IMR-90 (cell line): ENCODE results near the gene RABGAP1. TPM values are rescaled to one million over a fixed set of nuclear protein-coding genes. Genes with fewer than 3 reads are reported as not detected.

Experiments used
- ATAC-seq: fragments of 200-7000 bp; cut with Tn5 transposase; 2 replicates; pipeline ENCODE4 v1.9.1; 2020; ENCODE audit warnings: low read depth, mild to moderate bottlenecking, moderate library complexity
- BruUV-seq: library from RNA; stranded (reverse); fragments of 400-500 nt; replicated peaks from 2 replicates; lab custom pipeline; 2021; lab: Mats Ljungman, UMichigan
- CTCF ChIA-PET: fragments of 300-600 bp; formaldehyde crosslinking; extraction: SDS; loops from one replicate; lab custom pipeline; 2021; ENCODE audit warnings: antibody characterized with exemption; lab: Yijun Ruan, JAX
- POLR2A ChIA-PET: fragments of 300-600 bp; sonication (Branson Sonifier 250); formaldehyde crosslinking; loops from one replicate; lab custom pipeline; 2022; ENCODE audit warnings: antibody characterized with exemption; ENCODE audit not compliant: unreplicated experiment; lab: Charles Lee
- DNase-seq: peaks from one replicate; pipeline ENCODE4 v3.0.0; 2013
- H2AFZ ChIP-seq: replicated peaks from 2 replicates; pipeline ENCODE3; 2013; ENCODE audit warnings: low read length, mild to moderate bottlenecking; ENCODE audit not compliant: poor library complexity
- H2AK5ac ChIP-seq: 2 replicates; pipeline ENCODE4 v1.6.1; 2013; ENCODE audit warnings: low read depth, low read length, inconsistent platforms
- H2AK9ac ChIP-seq: replicated peaks from 2 replicates; pipeline ENCODE3; 2013; ENCODE audit warnings: mild to moderate bottlenecking, low read depth, low read length, moderate library complexity; ENCODE audit not compliant: poor library complexity
- H2BK120ac ChIP-seq: 2 replicates; pipeline ENCODE4 v1.6.1; 2013; ENCODE audit warnings: low read depth, low read length, inconsistent platforms
- H2BK15ac ChIP-seq: 3 replicates; pipeline ENCODE4 v1.6.1; 2013; ENCODE audit warnings: low read depth, low read length, inconsistent platforms
- H2BK20ac ChIP-seq: 2 replicates; pipeline ENCODE4 v1.6.1; 2013; ENCODE audit warnings: low read depth, mild to moderate bottlenecking, inconsistent platforms, low read length, moderate library complexity
- H2BK5ac ChIP-seq: 2 replicates; pipeline ENCODE4 v1.6.1; 2013; ENCODE audit warnings: mild to moderate bottlenecking, low read depth, low read length, inconsistent platforms; ENCODE audit not compliant: poor library complexity, severe bottlenecking
- H3K14ac ChIP-seq: replicated peaks from 2 replicates; pipeline ENCODE4 v1.6.1; 2013; ENCODE audit warnings: low read depth, low read length, inconsistent platforms
- H3K18ac ChIP-seq: 2 replicates; pipeline ENCODE4 v1.6.1; 2013; ENCODE audit warnings: low read depth, low read length, control low read depth
- H3K23ac ChIP-seq: 2 replicates; pipeline ENCODE4 v1.6.1; 2013; ENCODE audit warnings: low read depth, low read length, inconsistent platforms
- H3K27ac ChIP-seq: 2 replicates; pipeline ENCODE4 v1.5.1; 2013; ENCODE audit warnings: mild to moderate bottlenecking, control low read depth, low read length; ENCODE audit not compliant: insufficient read depth
- H3K27me3 ChIP-seq: 2 replicates; pipeline ENCODE4 v1.6.1; 2013; ENCODE audit warnings: low read length; ENCODE audit not compliant: control insufficient read depth, insufficient read depth
- H3K36me3 ChIP-seq: 2 replicates; pipeline ENCODE4 v1.6.1; 2013; ENCODE audit warnings: low read length, mixed read lengths; ENCODE audit not compliant: control insufficient read depth, insufficient read depth
- H3K4ac ChIP-seq: 2 replicates; pipeline ENCODE4 v1.6.1; 2013; ENCODE audit warnings: low read depth, low read length, inconsistent platforms
- H3K4me1 ChIP-seq: 2 replicates; pipeline ENCODE4 v1.6.1; 2013; ENCODE audit warnings: low read length, mixed read lengths; ENCODE audit not compliant: control insufficient read depth, insufficient read depth
- H3K4me2 ChIP-seq: 2 replicates; pipeline ENCODE4 v1.6.1; 2013; ENCODE audit warnings: low read depth, mild to moderate bottlenecking, control low read depth, low read length, moderate library complexity
- H3K4me3 ChIP-seq: 2 replicates; pipeline ENCODE4 v1.5.1; 2013; ENCODE audit warnings: low read depth, mild to moderate bottlenecking, control low read depth, low read length, moderate library complexity; ENCODE audit not compliant: insufficient read depth
- H3K56ac ChIP-seq: 2 replicates; pipeline ENCODE4 v1.6.1; 2013; ENCODE audit warnings: low read length, inconsistent platforms; ENCODE audit not compliant: insufficient read depth; ENCODE audit errors: extremely low read depth
- H3K79me1 ChIP-seq, 2 experiments: 2 replicates each; pipeline ENCODE4 v1.6.1; 2013; ENCODE audit warnings: low read length in 2 of 2, inconsistent platforms in 1 of 2, low read depth in 1 of 2
- H3K9ac ChIP-seq: 2 replicates; pipeline ENCODE4 v1.6.1; 2013; ENCODE audit warnings: low read depth, low read length, control low read depth
- H3K9me1 ChIP-seq: 2 replicates; pipeline ENCODE4 v1.6.1; 2013; ENCODE audit warnings: low read length, inconsistent platforms; ENCODE audit not compliant: insufficient read depth
- H3K9me3 ChIP-seq: 2 replicates; pipeline ENCODE4 v1.6.1; 2013; ENCODE audit warnings: low read length; ENCODE audit not compliant: control insufficient read depth, insufficient read depth
- H4K20me1 ChIP-seq: 2 replicates; pipeline ENCODE4 v1.6.1; 2013; ENCODE audit warnings: low read length, inconsistent platforms; ENCODE audit not compliant: insufficient read depth
- H4K5ac ChIP-seq: 2 replicates; pipeline ENCODE4 v1.6.1; 2013; ENCODE audit warnings: mild to moderate bottlenecking, low read depth, low read length, control low read depth
- H4K8ac ChIP-seq, 2 experiments: 2 replicates each; pipeline ENCODE4 v1.6.1; 2013; ENCODE audit warnings: low read depth in 2 of 2, low read length in 2 of 2, control low read depth in 1 of 2, inconsistent platforms in 1 of 2
- H4K91ac ChIP-seq: 2 replicates; pipeline ENCODE4 v1.6.1; 2013; ENCODE audit warnings: low read depth, low read length, inconsistent platforms; ENCODE audit not compliant: insufficient read depth
- CEBPB ChIP-seq: IDR thresholded peaks from 2 replicates; pipeline ENCODE4 v1.6.1; 2012; ENCODE audit warnings: low read depth, low read length, improper control_type of control experiment
- FOS ChIP-seq: fragments of 150-350 bp; IDR thresholded peaks from 2 replicates; pipeline ENCODE4 v1.6.1; 2016; ENCODE audit warnings: low read depth, low read length
- MAFK ChIP-seq: IDR thresholded peaks from 2 replicates; pipeline ENCODE4 v1.6.1; 2012; ENCODE audit warnings: low read depth, low read length, improper control_type of control experiment
- MAZ ChIP-seq: IDR thresholded peaks from 2 replicates; pipeline ENCODE4 v1.6.1; 2012; ENCODE audit warnings: low read depth, mild to moderate bottlenecking, low read length, improper control_type of control experiment, moderate library complexity, borderline replicate concordance
- RAD21 ChIP-seq: IDR thresholded peaks from 2 replicates; pipeline ENCODE4 v1.6.1; 2012; ENCODE audit warnings: low read length, improper control_type of control experiment
- SMC3 ChIP-seq: fragments of 150-350 bp; IDR thresholded peaks from 2 replicates; pipeline ENCODE4 v1.6.1; 2016; ENCODE audit warnings: low read depth, mild to moderate bottlenecking, antibody characterized with exemption, low read length, moderate library complexity
- dilution Hi-C: fragments of 300-500 bp; cut with HindIII; formaldehyde crosslinking; loops from one replicate; pipeline ENCODE4 v1.14.3; 2018; ENCODE audit warnings: low sequenced_read_pairs; ENCODE audit not compliant: unreplicated experiment
- in situ Hi-C: fragments of 300-500 bp; cut with MboI; formaldehyde crosslinking; loops from 3 replicates; pipeline ENCODE4 v1.14.3; 2019; ENCODE audit warnings: low sequenced_read_pairs, inconsistent platforms, mixed read lengths
- intact Hi-C: fragments of 100-400 bp; cut with micrococcal nuclease; formaldehyde crosslinking; loops from 2 replicates; pipeline ENCODE4 v1.10.0; 2022
- polyA plus RNA-seq, 3 experiments: library from polyadenylated mRNA; depleted of rRNA; stranded (reverse); fragments of >200 nt; gene quantifications; 2 replicates each; pipeline ENCODE4 v1.2.3, GENCODE V29; 2012; ENCODE audit warnings: low replicate concordance in 1 of 3
- total RNA-seq: library from RNA; depleted of rRNA; stranded (reverse); fragments of >200 nt; gene quantifications from 2 replicates; pipeline ENCODE4 v1.2.3, GENCODE V29; 2012
- TF ChIP-seq, protein P1 (sequence below): fragments of 150-350 bp; IDR thresholded peaks from 2 replicates; pipeline ENCODE4 v1.6.1; 2017; ENCODE audit warnings: mild to moderate bottlenecking, antibody characterized with exemption, low read length, low read depth
- TF ChIP-seq, protein P2 (sequence below): conservative IDR thresholded peaks from 2 replicates; pipeline ENCODE4 v1.5.1; 2012; ENCODE audit warnings: mild to moderate bottlenecking, low read depth, low read length, improper control_type of control experiment

RABGAP1 gene
- total and polyA plus RNA-seq, 2 of the 4 experiments (the other 2 are of a cell fraction), result 20.0 to 53.9 TPM

DNA sequence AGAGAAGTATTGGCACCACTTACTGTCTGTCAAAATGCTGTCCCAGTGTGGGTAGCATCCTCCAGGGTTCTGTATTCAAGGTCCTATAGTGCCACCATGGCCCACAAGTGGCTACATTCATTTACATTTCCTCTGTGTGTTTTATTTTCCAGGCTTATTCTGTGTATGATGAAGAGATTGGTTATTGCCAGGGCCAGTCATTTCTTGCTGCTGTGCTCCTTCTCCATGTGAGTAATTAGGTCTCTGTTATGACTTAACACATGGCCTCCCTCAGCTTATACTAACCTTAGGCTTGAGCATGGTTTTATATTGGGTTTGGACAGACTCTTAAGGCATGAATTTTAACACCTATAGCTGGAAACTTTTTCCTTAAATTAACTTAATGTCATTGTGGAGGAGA, 129.4 kb downstream of the RABGAP1 start:
- dilution Hi-C loops, result no loop called here
- intact Hi-C loops, result no loop called here
- H2AFZ ChIP-seq, result no peak overlapping the region
- peaks cover 19% of the 10 kb centered on the region for H3K36me3 ChIP-seq
- H2BK20ac ChIP-seq, result peak overlapping the region; percentile 50
- no peaks in the 10 kb centered on the region for H3K9me3 ChIP-seq
- no peaks in the 10 kb centered on the region for H3K27me3 ChIP-seq
- peak overlapping the region; percentile 81 for H2BK120ac ChIP-seq
- H3K4me3 ChIP-seq, result no peak overlapping the region
- H3K56ac ChIP-seq, result no peak overlapping the region
- H3K27ac ChIP-seq, result peak overlapping the region; percentile 93; the same call in 1 of the 2 replicates
- peak overlapping the region; percentile 8; the same call in 1 of the 2 replicates for H3K23ac ChIP-seq
- H3K9ac ChIP-seq, result no peak overlapping the region
- TF ChIP-seq RAD21 (no peak), FOS (no peak), SMC3 (no peak), CEBPB (no peak), MAZ (no peak), MAFK (no peak)
- TF ChIP-seq, protein P1, sequence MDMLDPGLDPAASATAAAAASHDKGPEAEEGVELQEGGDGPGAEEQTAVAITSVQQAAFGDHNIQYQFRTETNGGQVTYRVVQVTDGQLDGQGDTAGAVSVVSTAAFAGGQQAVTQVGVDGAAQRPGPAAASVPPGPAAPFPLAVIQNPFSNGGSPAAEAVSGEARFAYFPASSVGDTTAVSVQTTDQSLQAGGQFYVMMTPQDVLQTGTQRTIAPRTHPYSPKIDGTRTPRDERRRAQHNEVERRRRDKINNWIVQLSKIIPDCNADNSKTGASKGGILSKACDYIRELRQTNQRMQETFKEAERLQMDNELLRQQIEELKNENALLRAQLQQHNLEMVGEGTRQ, result no peak
- TF ChIP-seq, protein P2, sequence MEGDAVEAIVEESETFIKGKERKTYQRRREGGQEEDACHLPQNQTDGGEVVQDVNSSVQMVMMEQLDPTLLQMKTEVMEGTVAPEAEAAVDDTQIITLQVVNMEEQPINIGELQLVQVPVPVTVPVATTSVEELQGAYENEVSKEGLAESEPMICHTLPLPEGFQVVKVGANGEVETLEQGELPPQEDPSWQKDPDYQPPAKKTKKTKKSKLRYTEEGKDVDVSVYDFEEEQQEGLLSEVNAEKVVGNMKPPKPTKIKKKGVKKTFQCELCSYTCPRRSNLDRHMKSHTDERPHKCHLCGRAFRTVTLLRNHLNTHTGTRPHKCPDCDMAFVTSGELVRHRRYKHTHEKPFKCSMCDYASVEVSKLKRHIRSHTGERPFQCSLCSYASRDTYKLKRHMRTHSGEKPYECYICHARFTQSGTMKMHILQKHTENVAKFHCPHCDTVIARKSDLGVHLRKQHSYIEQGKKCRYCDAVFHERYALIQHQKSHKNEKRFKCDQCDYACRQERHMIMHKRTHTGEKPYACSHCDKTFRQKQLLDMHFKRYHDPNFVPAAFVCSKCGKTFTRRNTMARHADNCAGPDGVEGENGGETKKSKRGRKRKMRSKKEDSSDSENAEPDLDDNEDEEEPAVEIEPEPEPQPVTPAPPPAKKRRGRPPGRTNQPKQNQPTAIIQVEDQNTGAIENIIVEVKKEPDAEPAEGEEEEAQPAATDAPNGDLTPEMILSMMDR, result no peak
- peak overlapping the region; percentile 27; the same call in 1 of the 2 replicates for H2AK5ac ChIP-seq
- no peak overlapping the region for H2AK9ac ChIP-seq
- H3K4ac ChIP-seq, result peak overlapping the region; percentile 42
- H3K4me1 ChIP-seq, result peaks cover 12% of the 10 kb centered on the region
- ATAC-seq (no peak), DNase-seq (no peak)
- no TSS peak for BruUV-seq
- peak overlapping the region; percentile 39; the same call in 1 of the 2 replicates for H4K5ac ChIP-seq
- no peak overlapping the region for H3K4me2 ChIP-seq
- H3K18ac ChIP-seq, result peak overlapping the region; percentile 52; the same call in 1 of the 2 replicates
- H4K91ac ChIP-seq, result peak overlapping the region; percentile 85; the same call in 1 of the 2 replicates
- in situ Hi-C loops, result no loop called here
- peaks cover 0 to 21% of the 10 kb centered on the region in 2 experiments; a peak in 2 of 4 replicates for H3K79me1 ChIP-seq
- H3K9me1 ChIP-seq, result peaks cover 11% of the 10 kb centered on the region
- H4K8ac ChIP-seq, result peak overlapping the region; percentile 43 to 55; a peak in 2 of 4 replicates
- H2BK5ac ChIP-seq, result no peak overlapping the region
- H4K20me1 ChIP-seq, result peaks cover 4% of the 10 kb centered on the region; the same call in 1 of the 2 replicates
- H2BK15ac ChIP-seq, result peak overlapping the region; percentile 30; the same call in 1 of the 3 replicates
- ChIA-PET POLR2A (no interaction called here), CTCF (no interaction called here)
- peak overlapping the region; percentile 3; the same call in 1 of the 2 replicates for H3K14ac ChIP-seq
